HepG2 (cell line): ENCODE results near the gene MAGI1. TPM values are rescaled to one million over a fixed set of nuclear protein-coding genes. Genes with fewer than 3 reads are reported as not detected.

Experiments
- AGO2 ChIP-seq: fragments of 200-400 bp; formaldehyde crosslinking; optimal IDR thresholded peaks from 2 replicates; pipeline ENCODE3; 2017; ENCODE audit warnings: mild to moderate bottlenecking, low read depth, low read length, moderate library complexity
- ARNT ChIP-seq: fragments of 450-650 bp; IDR thresholded peaks from 2 replicates; pipeline ENCODE4 v1.6.1; 2017
- DMAP1 ChIP-seq: IDR thresholded peaks from 2 replicates; pipeline ENCODE4 v1.6.1; 2016
- ETV6 ChIP-seq: sonication (generic); formaldehyde crosslinking; conservative IDR thresholded peaks from 2 replicates; pipeline ENCODE4 v1.4.0; 2020; ENCODE audit warnings: missing genetic modification reagents
- GATAD2A ChIP-seq: IDR thresholded peaks from 2 replicates; pipeline ENCODE4 v1.6.1; 2016
- HES4 ChIP-seq: sonication (generic); formaldehyde crosslinking; IDR thresholded peaks from 2 replicates; pipeline ENCODE4 v1.9.0; 2021; ENCODE audit warnings: mild to moderate bottlenecking, missing genetic modification reagents, borderline replicate concordance
- MIER2 ChIP-seq: IDR thresholded peaks from 2 replicates; pipeline ENCODE4 v1.6.1; 2016; ENCODE audit warnings: missing biosample characterization, missing genetic modification reagents
- SALL1 ChIP-seq: sonication (generic); formaldehyde crosslinking; IDR thresholded peaks from 2 replicates; pipeline ENCODE4 v1.8.0; 2022; ENCODE audit warnings: mild to moderate bottlenecking, missing genetic modification reagents
- SMARCE1 ChIP-seq: fragments of 450-650 bp; IDR thresholded peaks from 2 replicates; pipeline ENCODE4 v1.6.1; 2017; ENCODE audit warnings: borderline replicate concordance
- ZFP36L2 ChIP-seq: sonication (generic); formaldehyde crosslinking; IDR thresholded peaks from 2 replicates; pipeline ENCODE4 v1.4.0; 2020; ENCODE audit warnings: missing genetic modification reagents
- ZNF407 ChIP-seq: sonication (generic); formaldehyde crosslinking; IDR thresholded peaks from one replicate; pipeline ENCODE4 v1.5.1; 2020; ENCODE audit warnings: mild to moderate bottlenecking, missing genetic modification reagents; ENCODE audit errors: not compliant biosample characterization
- ZNF652 ChIP-seq: IDR thresholded peaks from 2 replicates; pipeline ENCODE4 v1.6.1; 2016; ENCODE audit warnings: low read depth, borderline replicate concordance
- ZNF747 ChIP-seq: sonication (generic); formaldehyde crosslinking; IDR thresholded peaks from 2 replicates; pipeline ENCODE4 v1.8.1; 2023; ENCODE audit warnings: missing genetic modification reagents, mild to moderate bottlenecking, borderline replicate concordance
- polyA plus RNA-seq, 8 experiments: library from polyadenylated mRNA; depleted of rRNA in 3 of 8; stranded (reverse) in 7 of 8; unstranded in 1 of 8; fragments of >200 nt; fragmentation: Illumina TruSeq in 4 of 8; extraction: Trizol in 4 of 8; gene quantifications; 2 replicates each; pipeline versions ENCODE4 v1.2.1 to v1.2.3, GENCODE V29; 2011 to 2016; ENCODE audit warnings: low read depth in 4 of 8, missing spikeins in 1 of 8, mixed read lengths in 1 of 8; ENCODE audit not compliant: insufficient read depth in 1 of 8
- total RNA-seq, 5 experiments: library from RNA; depleted of rRNA; stranded (reverse); fragments of >200 nt; fragmentation: Illumina TruSeq; extraction: Trizol; gene quantifications; 2 replicates each; pipeline ENCODE4 v1.2.3, GENCODE V29; 2016; ENCODE audit warnings: low read depth in 1 of 5
- TF ChIP-seq, protein P1 (sequence below): sonication (generic); formaldehyde crosslinking; IDR thresholded peaks from 2 replicates; pipeline ENCODE4 v1.8.0; 2022; ENCODE audit warnings: mild to moderate bottlenecking, missing genetic modification reagents, moderate library complexity
- TF ChIP-seq, protein P2 (sequence below): sonication (generic); formaldehyde crosslinking; IDR thresholded peaks from 2 replicates; pipeline ENCODE4 v1.5.1; 2020; ENCODE audit warnings: missing genetic modification reagents, mild to moderate bottlenecking, borderline replicate concordance
- TF ChIP-seq, protein P3 (sequence below): sonication (generic); formaldehyde crosslinking; conservative IDR thresholded peaks from 2 replicates; pipeline ENCODE4 v1.4.0; 2020; ENCODE audit warnings: missing genetic modification reagents
- TF ChIP-seq, protein P4 (sequence below): sonication (generic); formaldehyde crosslinking; IDR thresholded peaks from 2 replicates; pipeline ENCODE4 v1.4.0; 2020; ENCODE audit warnings: missing genetic modification reagents

The MAGI1 gene
- total and polyA plus RNA-seq, 2 of the 13 experiments (the other 11 are each of a cell fraction or from before 2014, with no cell fraction given), result 22.2 to 26.0 TPM

DNA sequence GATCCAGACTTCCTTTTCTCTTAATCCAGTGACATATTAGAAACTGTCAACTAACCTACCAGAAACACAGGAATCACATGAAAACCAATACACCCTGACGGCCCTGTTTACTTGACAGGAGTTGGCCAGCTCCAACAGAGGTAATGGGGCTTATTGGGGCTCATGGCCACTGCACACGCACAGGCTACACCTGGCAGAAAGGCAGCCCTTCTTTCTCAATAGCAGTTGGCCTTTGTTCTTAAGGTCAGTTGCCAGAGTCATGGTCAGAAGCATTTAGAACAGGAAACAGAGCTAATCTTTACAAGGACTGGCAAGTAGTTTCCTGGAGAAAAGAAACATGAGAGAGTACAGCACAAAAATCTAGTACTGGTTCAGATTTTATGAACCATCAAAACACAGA lies 181.8 kb downstream of the MAGI1 start (continued):
- TF ChIP-seq ZNF407 (CRISPR knock-in tag), result no peak
- TF ChIP-seq ZNF747, result no peak
- peak; percentile 74 for TF ChIP-seq GATAD2A
- no peak for TF ChIP-seq ZFP36L2 (CRISPR knock-in tag)
- TF ChIP-seq ETV6, result no peak
- TF ChIP-seq, protein P1, sequence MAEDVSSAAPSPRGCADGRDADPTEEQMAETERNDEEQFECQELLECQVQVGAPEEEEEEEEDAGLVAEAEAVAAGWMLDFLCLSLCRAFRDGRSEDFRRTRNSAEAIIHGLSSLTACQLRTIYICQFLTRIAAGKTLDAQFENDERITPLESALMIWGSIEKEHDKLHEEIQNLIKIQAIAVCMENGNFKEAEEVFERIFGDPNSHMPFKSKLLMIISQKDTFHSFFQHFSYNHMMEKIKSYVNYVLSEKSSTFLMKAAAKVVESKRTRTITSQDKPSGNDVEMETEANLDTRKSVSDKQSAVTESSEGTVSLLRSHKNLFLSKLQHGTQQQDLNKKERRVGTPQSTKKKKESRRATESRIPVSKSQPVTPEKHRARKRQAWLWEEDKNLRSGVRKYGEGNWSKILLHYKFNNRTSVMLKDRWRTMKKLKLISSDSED (CRISPR knock-in tag), result no peak
- no peak for TF ChIP-seq ARNT
- no peak for TF ChIP-seq AGO2
- no peak for TF ChIP-seq DMAP1 (CRISPR knock-in tag)
- no peak for TF ChIP-seq SMARCE1
- TF ChIP-seq SALL1 (CRISPR knock-in tag), result peak; percentile 81
- TF ChIP-seq MIER2 (CRISPR knock-in tag), result peak; percentile 69; the same call in 1 of the 2 replicates
- TF ChIP-seq, protein P2, sequence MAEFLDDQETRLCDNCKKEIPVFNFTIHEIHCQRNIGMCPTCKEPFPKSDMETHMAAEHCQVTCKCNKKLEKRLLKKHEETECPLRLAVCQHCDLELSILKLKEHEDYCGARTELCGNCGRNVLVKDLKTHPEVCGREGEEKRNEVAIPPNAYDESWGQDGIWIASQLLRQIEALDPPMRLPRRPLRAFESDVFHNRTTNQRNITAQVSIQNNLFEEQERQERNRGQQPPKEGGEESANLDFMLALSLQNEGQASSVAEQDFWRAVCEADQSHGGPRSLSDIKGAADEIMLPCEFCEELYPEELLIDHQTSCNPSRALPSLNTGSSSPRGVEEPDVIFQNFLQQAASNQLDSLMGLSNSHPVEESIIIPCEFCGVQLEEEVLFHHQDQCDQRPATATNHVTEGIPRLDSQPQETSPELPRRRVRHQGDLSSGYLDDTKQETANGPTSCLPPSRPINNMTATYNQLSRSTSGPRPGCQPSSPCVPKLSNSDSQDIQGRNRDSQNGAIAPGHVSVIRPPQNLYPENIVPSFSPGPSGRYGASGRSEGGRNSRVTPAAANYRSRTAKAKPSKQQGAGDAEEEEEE (CRISPR knock-in tag), result no peak
- no peak for TF ChIP-seq ZNF652 (CRISPR knock-in tag)
- TF ChIP-seq, protein P3, sequence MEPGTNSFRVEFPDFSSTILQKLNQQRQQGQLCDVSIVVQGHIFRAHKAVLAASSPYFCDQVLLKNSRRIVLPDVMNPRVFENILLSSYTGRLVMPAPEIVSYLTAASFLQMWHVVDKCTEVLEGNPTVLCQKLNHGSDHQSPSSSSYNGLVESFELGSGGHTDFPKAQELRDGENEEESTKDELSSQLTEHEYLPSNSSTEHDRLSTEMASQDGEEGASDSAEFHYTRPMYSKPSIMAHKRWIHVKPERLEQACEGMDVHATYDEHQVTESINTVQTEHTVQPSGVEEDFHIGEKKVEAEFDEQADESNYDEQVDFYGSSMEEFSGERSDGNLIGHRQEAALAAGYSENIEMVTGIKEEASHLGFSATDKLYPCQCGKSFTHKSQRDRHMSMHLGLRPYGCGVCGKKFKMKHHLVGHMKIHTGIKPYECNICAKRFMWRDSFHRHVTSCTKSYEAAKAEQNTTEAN (CRISPR knock-in tag), result no peak
- TF ChIP-seq HES4 (CRISPR knock-in tag), result no peak
- TF ChIP-seq, protein P4, sequence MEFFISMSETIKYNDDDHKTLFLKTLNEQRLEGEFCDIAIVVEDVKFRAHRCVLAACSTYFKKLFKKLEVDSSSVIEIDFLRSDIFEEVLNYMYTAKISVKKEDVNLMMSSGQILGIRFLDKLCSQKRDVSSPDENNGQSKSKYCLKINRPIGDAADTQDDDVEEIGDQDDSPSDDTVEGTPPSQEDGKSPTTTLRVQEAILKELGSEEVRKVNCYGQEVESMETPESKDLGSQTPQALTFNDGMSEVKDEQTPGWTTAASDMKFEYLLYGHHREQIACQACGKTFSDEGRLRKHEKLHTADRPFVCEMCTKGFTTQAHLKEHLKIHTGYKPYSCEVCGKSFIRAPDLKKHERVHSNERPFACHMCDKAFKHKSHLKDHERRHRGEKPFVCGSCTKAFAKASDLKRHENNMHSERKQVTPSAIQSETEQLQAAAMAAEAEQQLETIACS (CRISPR knock-in tag), result no peak
